Smooth muscle cell (in vitro differentiated cells): ENCODE results near the gene RAB3GAP2. TPM values are rescaled to one million over a fixed set of nuclear protein-coding genes. Genes with fewer than 3 reads are reported as not detected.
"Not testable (repeated sequence)": the region's sequence is repeated elsewhere in the genome, so short reads cannot be mapped to it uniquely, and the experiment has no call there.

Experiments used
- DNase-seq: peaks from one replicate; lab custom pipeline; 2025; ENCODE audit not compliant: unreplicated experiment; lab: John Stamatoyannopoulos, UW
- H2AFZ ChIP-seq: fragments of 200-600 bp; sonication (generic); 2 replicates; pipeline ENCODE4 v1.6.0; 2016; ENCODE audit warnings: antibody characterized with exemption, low read depth, mild to moderate bottlenecking
- H3F3A ChIP-seq: fragments of 200-600 bp; sonication (generic); 2 replicates; pipeline ENCODE4 v1.6.0; 2017; ENCODE audit warnings: antibody characterized with exemption, low read depth
- H3K27ac ChIP-seq: fragments of 200-600 bp; sonication (generic); 2 replicates; pipeline ENCODE4 v1.5.1; 2016; ENCODE audit warnings: low read depth, mild to moderate bottlenecking
- H3K27me3 ChIP-seq: fragments of 200-600 bp; sonication (generic); 2 replicates; pipeline ENCODE4 v1.6.1; 2016; ENCODE audit warnings: low read depth, mild to moderate bottlenecking
- H3K36me3 ChIP-seq: fragments of 200-600 bp; sonication (generic); 2 replicates; pipeline ENCODE4 v1.5.1; 2016; ENCODE audit warnings: low read depth
- H3K4me1 ChIP-seq: fragments of 200-600 bp; sonication (generic); 2 replicates; pipeline ENCODE4 v1.5.1; 2016; ENCODE audit warnings: low read depth
- H3K4me2 ChIP-seq: fragments of 200-600 bp; sonication (generic); 2 replicates; pipeline ENCODE4 v1.6.0; 2016; ENCODE audit warnings: mild to moderate bottlenecking
- H3K4me3 ChIP-seq: fragments of 200-600 bp; sonication (generic); 2 replicates; pipeline ENCODE4 v1.5.1; 2016; ENCODE audit warnings: mild to moderate bottlenecking
- H3K79me2 ChIP-seq: fragments of 200-600 bp; sonication (generic); 2 replicates; pipeline ENCODE4 v1.6.0; 2016; ENCODE audit warnings: low read depth, mild to moderate bottlenecking
- H3K9ac ChIP-seq: fragments of 200-600 bp; sonication (generic); 2 replicates; pipeline ENCODE4 v1.6.0; 2016; ENCODE audit warnings: low read depth
- H3K9me3 ChIP-seq: fragments of 200-600 bp; sonication (generic); replicated peaks from 2 replicates; pipeline ENCODE4 v1.5.1; 2016; ENCODE audit warnings: low read depth
- H4K20me1 ChIP-seq: fragments of 200-600 bp; sonication (generic); 2 replicates; pipeline ENCODE4 v1.6.0; 2016; ENCODE audit warnings: low read depth
- WGBS: methylation state at CpG from one replicate; pipeline ENCODE4 v1.1.7; 2016; ENCODE audit warnings: low lambda C conversion rate; 5-methylcytosine and 5-hydroxymethylcytosine counted together
- polyA plus RNA-seq: library from polyadenylated mRNA; unstranded; fragments of >200 nt; fragmentation: Nextera tagmentation; extraction: Ambion mirVana; gene quantifications from 2 replicates; pipeline ENCODE4 v1.2.1, GENCODE V29; 2016
- total RNA-seq: library from RNA; depleted of rRNA; stranded (reverse); fragments of >200 nt; gene quantifications from 2 replicates; pipeline ENCODE4 v1.2.3, GENCODE V29; 2014
- TF ChIP-seq, protein P1 (sequence below): fragments of 200-600 bp; sonication (generic); IDR thresholded peaks from 2 replicates; pipeline ENCODE4 v1.5.1; 2017; ENCODE audit warnings: borderline replicate concordance, mild to moderate bottlenecking, antibody characterized with exemption; ENCODE audit not compliant: insufficient read depth, poor library complexity, severe bottlenecking

RAB3GAP2 gene
- total and polyA plus RNA-seq, 2 experiments from 2014 or later, result 12.9 to 33.0 TPM

DNA sequence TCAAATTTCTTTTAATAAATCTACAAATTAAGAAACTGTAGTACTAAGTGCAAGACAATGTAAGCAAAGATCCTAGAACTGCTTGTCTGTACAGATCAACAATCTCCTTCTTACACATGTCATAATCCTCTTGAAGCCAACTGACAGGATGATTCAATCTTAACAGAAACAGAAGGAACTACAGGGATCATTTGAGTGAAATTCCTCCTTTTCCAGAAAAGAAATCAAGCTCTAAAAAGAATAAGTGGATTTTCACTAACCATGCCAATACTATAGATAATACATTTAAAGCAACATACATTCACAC is 53.2 kb downstream of the RAB3GAP2 start:
- Histone ChIP-seq H4K20me1 (peaks cover 94% of the 10 kb centered on the region), H3K27me3 (no peaks in the 10 kb centered on the region), H3K36me3 (no peaks in the 10 kb centered on the region), H3K9me3 (no peaks in the 10 kb centered on the region), H3K27ac (peak overlapping the region; percentile 36), H3K4me2 (no peak overlapping the region), H3K9ac (no peak overlapping the region), H3K4me1 (no peaks in the 10 kb centered on the region), H3K79me2 (peaks cover 57% of the 10 kb centered on the region), H3K4me3 (no peak overlapping the region), H3F3A (no peaks in the 10 kb centered on the region), H2AFZ (no peak overlapping the region)
- no peak for DNase-seq
- TF ChIP-seq, protein P1, sequence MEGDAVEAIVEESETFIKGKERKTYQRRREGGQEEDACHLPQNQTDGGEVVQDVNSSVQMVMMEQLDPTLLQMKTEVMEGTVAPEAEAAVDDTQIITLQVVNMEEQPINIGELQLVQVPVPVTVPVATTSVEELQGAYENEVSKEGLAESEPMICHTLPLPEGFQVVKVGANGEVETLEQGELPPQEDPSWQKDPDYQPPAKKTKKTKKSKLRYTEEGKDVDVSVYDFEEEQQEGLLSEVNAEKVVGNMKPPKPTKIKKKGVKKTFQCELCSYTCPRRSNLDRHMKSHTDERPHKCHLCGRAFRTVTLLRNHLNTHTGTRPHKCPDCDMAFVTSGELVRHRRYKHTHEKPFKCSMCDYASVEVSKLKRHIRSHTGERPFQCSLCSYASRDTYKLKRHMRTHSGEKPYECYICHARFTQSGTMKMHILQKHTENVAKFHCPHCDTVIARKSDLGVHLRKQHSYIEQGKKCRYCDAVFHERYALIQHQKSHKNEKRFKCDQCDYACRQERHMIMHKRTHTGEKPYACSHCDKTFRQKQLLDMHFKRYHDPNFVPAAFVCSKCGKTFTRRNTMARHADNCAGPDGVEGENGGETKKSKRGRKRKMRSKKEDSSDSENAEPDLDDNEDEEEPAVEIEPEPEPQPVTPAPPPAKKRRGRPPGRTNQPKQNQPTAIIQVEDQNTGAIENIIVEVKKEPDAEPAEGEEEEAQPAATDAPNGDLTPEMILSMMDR, result no peak

DNA sequence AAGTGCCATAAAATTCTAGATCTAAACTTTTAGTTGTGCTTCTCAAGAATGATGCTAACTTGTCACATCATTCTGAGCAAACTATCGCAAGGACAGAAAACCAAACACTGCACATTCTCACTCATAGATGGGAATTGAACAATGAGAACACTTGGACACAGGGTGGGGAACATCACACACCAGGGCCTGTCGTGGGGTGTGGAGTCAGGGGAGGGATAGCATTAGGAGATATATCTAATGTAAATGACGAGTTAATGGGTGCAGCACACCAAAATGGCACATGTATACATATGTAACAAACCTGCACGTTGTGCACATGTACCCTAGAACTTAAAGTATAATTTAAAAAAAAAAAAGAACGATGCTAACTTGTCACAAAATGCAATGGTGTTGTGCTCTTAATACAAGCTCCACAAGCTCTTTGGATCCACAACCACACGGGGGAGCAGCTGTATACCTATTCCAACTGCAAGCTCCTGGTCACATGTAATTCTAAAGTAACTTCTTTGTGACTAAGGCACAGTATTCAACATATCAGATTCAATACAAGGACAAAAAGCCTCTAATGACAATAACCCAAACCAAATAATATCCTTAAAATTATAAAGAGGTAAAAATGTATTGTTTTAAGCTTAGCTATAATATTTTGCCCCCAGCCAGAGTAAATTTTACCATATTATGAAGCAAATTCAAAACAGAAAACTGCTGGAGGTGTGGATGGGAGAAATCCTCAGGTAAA is 53.7 kb downstream of the RAB3GAP2 start:
- DNase-seq, H2AFZ ChIP-seq, H3K9me3 ChIP-seq, H3K4me3 ChIP-seq, H3K4me2 ChIP-seq, H3K9ac ChIP-seq, H3K27me3 ChIP-seq, H3K4me1 ChIP-seq, H3F3A ChIP-seq, H3K36me3 ChIP-seq: not testable (repeated sequence)
- TF ChIP-seq, protein P1, result peak; percentile 45
- H4K20me1 ChIP-seq, result peaks cover 89% of the 10 kb centered on the region
- H3K27ac ChIP-seq, result peak overlapping the region; percentile 36
- peaks cover 55% of the 10 kb centered on the region for H3K79me2 ChIP-seq
- WGBS, result 69% methylated on average over 6 of the region's 6 CpGs

DNA sequence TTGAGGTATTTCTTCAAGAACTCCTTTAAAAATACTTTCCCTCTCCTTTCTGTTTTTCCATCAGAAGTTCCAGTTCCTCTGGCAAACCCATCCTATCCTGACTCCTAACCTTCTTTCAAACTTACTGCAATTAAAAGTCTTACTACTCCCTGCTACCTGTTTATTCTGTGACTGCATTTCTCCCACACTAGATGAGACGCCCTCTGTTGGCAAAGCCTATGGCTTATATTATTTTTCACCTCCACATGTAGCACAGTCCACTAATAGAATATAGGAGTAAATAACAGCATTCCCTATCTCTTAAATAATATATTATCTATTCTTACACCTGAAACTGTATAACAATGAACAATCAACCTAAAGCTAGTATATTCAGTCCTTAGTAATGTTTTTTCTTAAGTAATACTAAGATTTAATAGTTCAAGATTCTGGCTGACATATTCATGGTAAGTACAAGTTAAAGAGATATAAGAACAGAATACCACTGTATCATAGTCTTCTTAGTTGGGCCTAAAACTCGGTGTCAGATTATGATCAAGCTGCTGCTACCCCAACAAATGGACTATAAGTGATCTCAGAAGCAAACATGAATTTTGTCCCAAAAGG is 54.8 kb downstream of the RAB3GAP2 start:
- WGBS, result 64% methylated on average over 2 of the region's 2 CpGs
- H3K4me2 ChIP-seq, result no peak overlapping the region
- no peaks in the 10 kb centered on the region for H3K36me3 ChIP-seq
- H3F3A ChIP-seq, result no peaks in the 10 kb centered on the region
- no peaks in the 10 kb centered on the region for H3K4me1 ChIP-seq
- H3K27me3 ChIP-seq, result no peaks in the 10 kb centered on the region
- no peak overlapping the region for H3K27ac ChIP-seq
- TF ChIP-seq, protein P1, result no peak
- H2AFZ ChIP-seq, result no peak overlapping the region
- peaks cover 45% of the 10 kb centered on the region for H3K79me2 ChIP-seq
- no peak for DNase-seq
- H3K9me3 ChIP-seq, result no peaks in the 10 kb centered on the region
- H3K9ac ChIP-seq, result no peak overlapping the region
- no peak overlapping the region for H3K4me3 ChIP-seq
- peaks cover 85% of the 10 kb centered on the region for H4K20me1 ChIP-seq
